PFSK-1 (cell line): ENCODE measurements around the gene GMDS.

Source experiments
- FOXP2 ChIP-seq: optimal IDR thresholded peaks from 2 replicates; pipeline ENCODE3; 2011; ENCODE audit warnings: borderline replicate concordance, control low read depth, inconsistent platforms; ENCODE audit not compliant: insufficient read depth; ENCODE audit errors: extremely low read length, extremely low read depth
- POLR2AphosphoS5 ChIP-seq: IDR thresholded peaks from 2 replicates; pipeline ENCODE4 v1.6.1; 2012; ENCODE audit warnings: low read depth, mild to moderate bottlenecking, control low read depth, low read length, moderate library complexity
- REST ChIP-seq, 2 experiments: IDR thresholded peaks; 2 replicates each; pipeline versions ENCODE4 v1.6.1 to v1.8.0; 2011 to 2012; ENCODE audit warnings: low read depth in 2 of 2, low read length in 2 of 2, control low read depth in 1 of 2, inconsistent platforms in 1 of 2, mild to moderate bottlenecking in 1 of 2, moderate library complexity in 1 of 2; ENCODE audit not compliant: insufficient read depth in 1 of 2
- SIN3A ChIP-seq: IDR thresholded peaks from 2 replicates; pipeline ENCODE4 v1.6.1; 2012; ENCODE audit warnings: mild to moderate bottlenecking, low read length, moderate library complexity, borderline replicate concordance; ENCODE audit not compliant: insufficient read depth
- TAF1 ChIP-seq: IDR thresholded peaks from 2 replicates; pipeline ENCODE4 v1.6.1; 2012; ENCODE audit warnings: low read length, control low read depth, borderline replicate concordance; ENCODE audit not compliant: insufficient read depth

The GMDS gene

GRCh38 chr6:2055143-2055542, 190.3 kb downstream of the GMDS start:
- TF ChIP-seq REST (IDR thresholded peaks at IDR 0.05; ENCODE audit: insufficient read depth in 1 of 2, low read depth in 2 of 2, low read length in 2 of 2): no peak

GRCh38 chr6:2054516-2055067, 190.8 kb downstream of the GMDS start:
- no peak for TF ChIP-seq FOXP2
- TF ChIP-seq REST (IDR thresholded peaks at IDR 0.05; ENCODE audit: insufficient read depth in 1 of 2, low read depth in 2 of 2, low read length in 2 of 2): no peak
- TF ChIP-seq TAF1: no peak
- TF ChIP-seq POLR2AphosphoS5: no peak
- no peak for TF ChIP-seq SIN3A

- TF ChIP-seq FOXP2 (no peak), POLR2AphosphoS5 (no peak), TAF1 (no peak), SIN3A (no peak), REST (IDR thresholded peaks at IDR 0.05; ENCODE audit: insufficient read depth in 1 of 2, low read depth in 2 of 2, low read length in 2 of 2) (no peak)
Measured at GRCh38 chr6:2053691-2054090, 191.7 kb downstream of the GMDS start.

- TF ChIP-seq TAF1 (no peak), FOXP2 (no peak), SIN3A (no peak), POLR2AphosphoS5 (no peak), REST (IDR thresholded peaks at IDR 0.05; ENCODE audit: insufficient read depth in 1 of 2, low read depth in 2 of 2, low read length in 2 of 2) (no peak)
Measured at GRCh38 chr6:2047855-2048254, 197.6 kb downstream of the GMDS start.

- TF ChIP-seq SIN3A (no peak), FOXP2 (no peak), POLR2AphosphoS5 (no peak), TAF1 (no peak), REST (IDR thresholded peaks at IDR 0.05; ENCODE audit: insufficient read depth in 1 of 2, low read depth in 2 of 2, low read length in 2 of 2) (no peak)
Measured at GRCh38 chr6:2044192-2044591, 201.2 kb downstream of the GMDS start.
